HL-60 (cell line): ENCODE measurements around the gene ADAMTS2.

ENCODE experiments used
- DNase-seq, 2 experiments: peaks; one replicate each; pipeline ENCODE4 v3.0.0-alpha.2; 2010 to 2020; ENCODE audit warnings: low read depth in 1 of 2, low spot score in 1 of 2
- H3K27ac ChIP-seq: fragments of 250-450 bp; sonication (Bioruptor Pico); replicated peaks from 2 replicates; pipeline ENCODE4 v1.5.1; 2020; ENCODE audit warnings: mild to moderate bottlenecking, moderate library complexity
- H3K27me3 ChIP-seq: fragments of 250-450 bp; sonication (Bioruptor Pico); 2 replicates; pipeline ENCODE4 v1.5.1; 2021; ENCODE audit warnings: mild to moderate bottlenecking, moderate library complexity; ENCODE audit not compliant: insufficient read depth, poor library complexity, severe bottlenecking
- H3K4me3 ChIP-seq: replicated peaks from 2 replicates; pipeline ENCODE4 v1.5.1; 2011; ENCODE audit warnings: mild to moderate bottlenecking, control low read depth, low read length; ENCODE audit not compliant: insufficient read depth
- CTCF ChIP-seq: IDR thresholded peaks from one replicate; pipeline ENCODE4 v1.5.1; 2011; ENCODE audit warnings: low read length, control low read depth, inconsistent platforms; ENCODE audit not compliant: insufficient read depth
- GABPA ChIP-seq: IDR thresholded peaks from 2 replicates; pipeline ENCODE4 v1.6.1; 2012; ENCODE audit warnings: low read depth
- POLR2AphosphoS5 ChIP-seq: IDR thresholded peaks from 2 replicates; pipeline ENCODE4 v1.6.1; 2012; ENCODE audit warnings: low read depth
- REST ChIP-seq: IDR thresholded peaks from 2 replicates; pipeline ENCODE4 v1.6.1; 2012; ENCODE audit warnings: low read depth; ENCODE audit not compliant: insufficient replicate concordance
- SPI1 ChIP-seq: IDR thresholded peaks from 2 replicates; pipeline ENCODE4 v1.6.1; 2012; ENCODE audit warnings: low read depth, mild to moderate bottlenecking, borderline replicate concordance

Gene ADAMTS2

GRCh38 chr5:179230061-179230461 is 115.2 kb downstream of the ADAMTS2 start:
- TF ChIP-seq SPI1 (no peak), GABPA (no peak), POLR2AphosphoS5 (no peak), REST (no peak), CTCF (no peak)
- no peak for DNase-seq
- H3K27ac ChIP-seq, result no peak overlapping the region
- H3K4me3 ChIP-seq, result no peak overlapping the region
- H3K27me3 ChIP-seq, result peaks cover 3% of the 10 kb centered on the region

- H3K4me3 ChIP-seq, result no peak overlapping the region
- TF ChIP-seq CTCF, result no peak
- no peak for TF ChIP-seq GABPA
- TF ChIP-seq SPI1, result no peak
- TF ChIP-seq REST, result no peak
- no peak for TF ChIP-seq POLR2AphosphoS5
- peaks cover 3% of the 10 kb centered on the region for H3K27me3 ChIP-seq
- H3K27ac ChIP-seq, result no peak overlapping the region
- DNase-seq, result no peak
Measured at GRCh38 chr5:179229331-179229831, 115.9 kb downstream of the ADAMTS2 start.

- no peak overlapping the region for H3K4me3 ChIP-seq
- no peak for TF ChIP-seq REST
- peaks cover 3% of the 10 kb centered on the region for H3K27me3 ChIP-seq
- no peak for DNase-seq
- H3K27ac ChIP-seq, result no peak overlapping the region
Measured at GRCh38 chr5:179228341-179229121, 116.7 kb downstream of the ADAMTS2 start.
